OCI-LY1 (cell line): ENCODE measurements around the gene ZSCAN10.
A peak's percentile ranks its signal among the peaks of the same experiment; 100 is the strongest.

ENCODE experiments used
- H2AFZ ChIP-seq: fragments of 200-600 bp; sonication (generic), shearing (Covaris generic); 2 replicates; pipeline ENCODE4 v1.6.0; 2014; ENCODE audit warnings: antibody characterized with exemption, mild to moderate bottlenecking, low read length
- H3F3A ChIP-seq: fragments of 200-600 bp; sonication (generic), shearing (Covaris generic); 2 replicates; pipeline ENCODE4 v1.6.0; 2014; ENCODE audit warnings: mild to moderate bottlenecking, antibody characterized with exemption, low read length, moderate library complexity; ENCODE audit not compliant: insufficient read depth
- H3K27ac ChIP-seq: fragments of 200-600 bp; sonication (generic); 2 replicates; pipeline ENCODE4 v1.5.1; 2014; ENCODE audit warnings: low read length, mixed run types, mild to moderate bottlenecking, low read depth; ENCODE audit not compliant: poor library complexity, severe bottlenecking
- H3K27me3 ChIP-seq: fragments of 200-600 bp; sonication (generic); 2 replicates; pipeline ENCODE4 v1.6.0; 2014; ENCODE audit warnings: antibody characterized with exemption, mild to moderate bottlenecking, low read length, moderate library complexity; ENCODE audit not compliant: insufficient read depth
- H3K36me3 ChIP-seq: fragments of 200-600 bp; sonication (generic); 2 replicates; pipeline ENCODE4 v1.6.1; 2014; ENCODE audit warnings: mild to moderate bottlenecking, antibody characterized with exemption, low read length, moderate library complexity, mixed read lengths; ENCODE audit not compliant: insufficient read depth
- H3K4me1 ChIP-seq: fragments of 200-600 bp; sonication (generic); 2 replicates; pipeline ENCODE4 v1.5.1; 2014; ENCODE audit warnings: mild to moderate bottlenecking, low read length, moderate library complexity; ENCODE audit not compliant: insufficient read depth, severe bottlenecking
- H3K4me2 ChIP-seq: fragments of 200-600 bp; sonication (generic), shearing (Covaris generic); 2 replicates; pipeline ENCODE4 v1.6.1; 2014; ENCODE audit warnings: low read length
- H3K4me3 ChIP-seq: fragments of 200-600 bp; sonication (generic); 2 replicates; pipeline ENCODE4 v1.5.1; 2014; ENCODE audit warnings: low read length, low read depth, mild to moderate bottlenecking, mixed read lengths; ENCODE audit not compliant: poor library complexity, severe bottlenecking
- H3K79me2 ChIP-seq: fragments of 200-600 bp; shearing (Covaris generic); 2 replicates; pipeline ENCODE4 v1.6.1; 2016; ENCODE audit warnings: mixed run types, low read length, mixed read lengths; ENCODE audit not compliant: insufficient read depth
- H3K9ac ChIP-seq: fragments of 200-600 bp; sonication (generic), shearing (Covaris generic); 2 replicates; pipeline ENCODE4 v1.6.1; 2014; ENCODE audit warnings: mild to moderate bottlenecking, low read length, mixed read lengths
- H3K9me2 ChIP-seq: fragments of 200-600 bp; sonication (generic), shearing (Covaris generic); 2 replicates; pipeline ENCODE4 v1.6.1; 2014; ENCODE audit warnings: low read depth, mild to moderate bottlenecking, low read length, mixed read lengths
- H3K9me3 ChIP-seq: fragments of 200-600 bp; shearing (Covaris generic); 2 replicates; pipeline ENCODE4 v1.6.1; 2014; ENCODE audit warnings: low read length, mixed read lengths
- H4K20me1 ChIP-seq: fragments of 200-600 bp; sonication (generic), shearing (Covaris generic); 2 replicates; pipeline ENCODE4 v1.6.0; 2016; ENCODE audit warnings: mild to moderate bottlenecking, low read length; ENCODE audit not compliant: insufficient read depth
- EZH2 ChIP-seq: fragments of 200-600 bp; sonication (generic), shearing (Covaris generic); IDR thresholded peaks from 2 replicates; pipeline ENCODE4 v1.8.0; 2017; ENCODE audit warnings: borderline replicate concordance, mixed run types, mild to moderate bottlenecking, antibody characterized with exemption, low read length, moderate library complexity, mixed read lengths
- TF ChIP-seq, protein P1 (sequence below): fragments of 200-600 bp; sonication (generic), shearing (Covaris generic); IDR thresholded peaks from 2 replicates; pipeline ENCODE4 v1.5.1; 2017; ENCODE audit warnings: mild to moderate bottlenecking, antibody characterized with exemption, low read length, moderate library complexity, mixed read lengths

ZSCAN10 gene

GRCh38 chr16:3047387-3047720 lies 51.7 kb downstream of the ZSCAN10 start:
- no peak overlapping the region for H3K9ac ChIP-seq
- no peaks in the 10 kb centered on the region for H3F3A ChIP-seq
- H4K20me1 ChIP-seq: no peaks in the 10 kb centered on the region
- no peaks in the 10 kb centered on the region for H3K36me3 ChIP-seq
- H2AFZ ChIP-seq: no peak overlapping the region
- no peak overlapping the region for H3K4me3 ChIP-seq
- no peaks in the 10 kb centered on the region for H3K79me2 ChIP-seq
- no peaks in the 10 kb centered on the region for H3K27me3 ChIP-seq
- no peaks in the 10 kb centered on the region for H3K9me3 ChIP-seq
- no peaks in the 10 kb centered on the region for H3K9me2 ChIP-seq
- H3K4me2 ChIP-seq: no peak overlapping the region
- H3K4me1 ChIP-seq: peaks cover 4% of the 10 kb centered on the region
- no peak overlapping the region for H3K27ac ChIP-seq
- TF ChIP-seq EZH2: no peak
- TF ChIP-seq, protein P1, sequence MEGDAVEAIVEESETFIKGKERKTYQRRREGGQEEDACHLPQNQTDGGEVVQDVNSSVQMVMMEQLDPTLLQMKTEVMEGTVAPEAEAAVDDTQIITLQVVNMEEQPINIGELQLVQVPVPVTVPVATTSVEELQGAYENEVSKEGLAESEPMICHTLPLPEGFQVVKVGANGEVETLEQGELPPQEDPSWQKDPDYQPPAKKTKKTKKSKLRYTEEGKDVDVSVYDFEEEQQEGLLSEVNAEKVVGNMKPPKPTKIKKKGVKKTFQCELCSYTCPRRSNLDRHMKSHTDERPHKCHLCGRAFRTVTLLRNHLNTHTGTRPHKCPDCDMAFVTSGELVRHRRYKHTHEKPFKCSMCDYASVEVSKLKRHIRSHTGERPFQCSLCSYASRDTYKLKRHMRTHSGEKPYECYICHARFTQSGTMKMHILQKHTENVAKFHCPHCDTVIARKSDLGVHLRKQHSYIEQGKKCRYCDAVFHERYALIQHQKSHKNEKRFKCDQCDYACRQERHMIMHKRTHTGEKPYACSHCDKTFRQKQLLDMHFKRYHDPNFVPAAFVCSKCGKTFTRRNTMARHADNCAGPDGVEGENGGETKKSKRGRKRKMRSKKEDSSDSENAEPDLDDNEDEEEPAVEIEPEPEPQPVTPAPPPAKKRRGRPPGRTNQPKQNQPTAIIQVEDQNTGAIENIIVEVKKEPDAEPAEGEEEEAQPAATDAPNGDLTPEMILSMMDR: no peak

DNA sequence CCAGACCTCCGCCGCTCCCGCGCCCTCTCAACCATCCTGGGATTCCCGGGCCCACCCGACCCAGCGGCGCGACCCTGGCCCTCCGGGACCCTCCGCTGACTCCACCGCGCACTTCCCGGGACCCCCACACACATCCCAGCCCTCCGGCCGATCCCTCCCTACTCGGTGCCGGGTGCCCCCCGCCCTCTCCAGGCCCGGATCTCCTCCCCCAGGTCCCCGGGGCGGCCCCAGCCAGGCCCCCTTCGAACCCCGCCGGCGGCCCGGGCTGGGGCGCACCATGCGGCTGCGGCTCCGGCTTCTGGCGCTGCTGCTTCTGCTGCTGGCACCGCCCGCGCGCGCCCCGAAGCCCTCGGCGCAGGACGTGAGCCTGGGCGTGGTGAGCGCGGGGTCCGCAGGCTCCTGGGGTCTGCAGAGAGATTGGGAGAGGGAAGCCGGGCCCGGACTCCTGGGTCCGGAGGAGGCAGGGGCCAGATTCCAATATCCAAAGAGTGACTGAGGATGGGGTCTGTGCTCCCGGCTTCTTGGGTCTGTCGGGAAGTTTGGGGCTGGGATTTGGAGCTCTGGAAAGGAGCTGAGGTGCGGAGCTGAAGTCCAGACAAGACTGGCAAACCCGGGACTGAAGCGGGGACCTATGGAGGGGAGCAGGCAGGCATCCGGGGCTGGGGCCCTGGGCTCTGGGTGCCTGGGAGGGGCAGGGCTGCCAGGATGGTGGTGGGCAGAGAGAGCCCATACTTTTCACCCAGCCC lies 52.3 kb downstream of the ZSCAN10 start:
- Histone ChIP-seq H3K4me2 (no peak overlapping the region), H3K27me3 (no peaks in the 10 kb centered on the region), H3K9me2 (no peaks in the 10 kb centered on the region), H3K4me3 (no peak overlapping the region), H3K36me3 (no peaks in the 10 kb centered on the region), H3F3A (no peaks in the 10 kb centered on the region), H3K4me1 (peaks cover 4% of the 10 kb centered on the region), H3K79me2 (no peaks in the 10 kb centered on the region), H2AFZ (no peak overlapping the region), H4K20me1 (no peaks in the 10 kb centered on the region), H3K27ac (no peak overlapping the region), H3K9ac (no peak overlapping the region), H3K9me3 (no peaks in the 10 kb centered on the region)
- TF ChIP-seq, protein P1: no peak
- no peak for TF ChIP-seq EZH2

DNA sequence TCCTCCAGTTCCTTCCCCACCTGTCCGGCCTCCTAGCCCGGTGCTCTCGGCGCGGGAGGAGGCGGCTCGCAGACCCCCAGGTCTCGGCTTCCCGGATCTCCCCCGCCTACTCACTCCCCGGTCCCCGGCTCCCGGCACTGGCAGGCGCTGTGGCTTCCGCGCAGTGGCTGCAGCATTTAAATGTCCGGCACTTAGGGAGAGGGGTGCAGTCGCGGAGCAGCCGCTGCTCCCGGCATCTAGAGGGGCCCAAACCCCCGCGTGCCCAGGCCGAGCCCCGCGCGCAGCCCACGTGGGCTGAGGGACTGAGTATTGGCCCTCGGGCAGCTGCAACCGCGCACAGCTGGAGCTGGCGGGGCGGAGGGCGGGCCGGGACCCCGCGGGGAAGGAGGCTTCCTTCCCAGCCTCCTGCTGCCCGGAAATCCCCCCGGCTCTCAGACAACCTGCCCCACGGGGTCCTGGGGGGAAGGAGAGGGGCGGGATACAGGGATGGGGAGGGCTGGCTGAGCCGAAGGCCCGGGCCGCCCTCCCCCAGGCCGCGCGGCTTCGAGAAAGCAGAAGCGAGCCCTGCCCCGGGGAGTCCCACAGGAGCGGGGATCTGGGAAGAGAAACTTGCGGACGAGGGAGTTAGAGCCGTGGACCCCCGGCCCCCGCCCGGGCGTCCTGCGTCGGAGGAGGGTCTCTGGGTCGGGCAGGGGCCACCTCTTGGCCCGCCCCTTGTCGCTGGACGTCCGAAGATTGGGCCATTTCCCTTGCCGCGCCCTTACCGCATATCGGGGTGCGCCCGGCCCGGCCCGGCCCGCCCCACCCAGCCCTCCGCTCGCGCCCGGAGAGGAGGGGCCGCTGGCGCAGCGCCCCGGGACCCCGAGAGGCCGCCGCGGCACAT lies 53.1 kb downstream of the ZSCAN10 start, which contains the start of gene MMP25:
TSS of gene MMP25 (plus strand) at position 804 of the 883 bp plus-strand sequence. CDS start 357 bp downstream, outside the sequence.
- H3K27ac ChIP-seq: no peak within 1 kb of the TSS
- H2AFZ ChIP-seq: no peak within 1 kb of the TSS
- H3K4me1 ChIP-seq: peaks cover 4% of the 10 kb centered on the region
- no peaks in the 10 kb centered on the region for H3K79me2 ChIP-seq
- H4K20me1 ChIP-seq: no peaks in the 10 kb centered on the region
- H3K36me3 ChIP-seq: no peaks in the 10 kb centered on the region
- H3K9ac ChIP-seq: no peak within 1 kb of the TSS
- H3K27me3 ChIP-seq: no peaks in the 10 kb centered on the region
- H3K4me3 ChIP-seq: no peak within 1 kb of the TSS
- no peak; the same call in 1 of the 2 replicates for TF ChIP-seq EZH2
- TF ChIP-seq, protein P1: no peak
- H3K9me3 ChIP-seq: no peaks in the 10 kb centered on the region
- no peaks in the 10 kb centered on the region for H3F3A ChIP-seq
- H3K9me2 ChIP-seq: no peaks in the 10 kb centered on the region
- peak within 1 kb of the TSS; percentile 52; the same call in 1 of the 2 replicates for H3K4me2 ChIP-seq
